Endodermal cell (in vitro differentiated cells): Measurements from ENCODE around the gene WDFY2. TPM values are rescaled to one million over a fixed set of nuclear protein-coding genes. Genes with fewer than 3 reads are reported as not detected.

Experiments used
- DNase-seq: peaks from one replicate; pipeline ENCODE4 v3.0.0-alpha.2; 2017
- H3K27ac ChIP-seq: 2 replicates; pipeline ENCODE4 v1.5.1; 2013; ENCODE audit warnings: mild to moderate bottlenecking, low read depth, low read length, moderate library complexity
- H3K27me3 ChIP-seq: 2 replicates; pipeline ENCODE4 v1.6.1; 2013; ENCODE audit warnings: mild to moderate bottlenecking, low read length, moderate library complexity; ENCODE audit not compliant: insufficient read depth, control insufficient read depth, poor library complexity, severe bottlenecking
- H3K36me3 ChIP-seq: 2 replicates; pipeline ENCODE4 v1.7.0; 2013; ENCODE audit warnings: mild to moderate bottlenecking, low read length, moderate library complexity; ENCODE audit not compliant: control insufficient read depth, insufficient read depth
- H3K4me1 ChIP-seq: one replicate; pipeline ENCODE4 v1.7.0; 2013; ENCODE audit warnings: low read length; ENCODE audit not compliant: control insufficient read depth, insufficient read depth
- H3K4me3 ChIP-seq: 2 replicates; pipeline ENCODE4 v1.5.1; 2013; ENCODE audit warnings: mild to moderate bottlenecking, low read length, moderate library complexity
- H3K9ac ChIP-seq: 2 replicates; pipeline ENCODE4 v1.6.1; 2013; ENCODE audit warnings: mild to moderate bottlenecking, low read length, moderate library complexity; ENCODE audit not compliant: poor library complexity, severe bottlenecking; ENCODE audit errors: extremely low read depth
- H3K9me3 ChIP-seq: 2 replicates; pipeline ENCODE4 v1.6.1; 2013; ENCODE audit warnings: mild to moderate bottlenecking, low read length, moderate library complexity; ENCODE audit not compliant: control insufficient read depth
- H3K27ac Mint-ChIP-seq: 2 replicates; pipeline ENCODE4 v1.8.0; 2020; ENCODE audit warnings: mixed read lengths
- H3K27me3 Mint-ChIP-seq: 2 replicates; pipeline ENCODE4 v1.8.0; 2021; ENCODE audit warnings: mild to moderate bottlenecking, mixed read lengths; ENCODE audit not compliant: insufficient read depth
- H3K36me3 Mint-ChIP-seq: 2 replicates; pipeline ENCODE4 v1.8.0; 2020; ENCODE audit warnings: low read depth, mixed read lengths
- H3K4me1 Mint-ChIP-seq: 2 replicates; pipeline ENCODE4 v1.8.0; 2020; ENCODE audit warnings: mixed read lengths
- H3K4me3 Mint-ChIP-seq: 2 replicates; pipeline ENCODE4 v1.8.0; 2020; ENCODE audit warnings: mild to moderate bottlenecking, moderate library complexity, mixed read lengths
- H3K9me3 Mint-ChIP-seq: 2 replicates; pipeline ENCODE4 v1.8.0; 2020; ENCODE audit warnings: mild to moderate bottlenecking, mixed read lengths
- WGBS, 2 experiments: methylation state at CpG; one replicate each; pipeline versions ENCODE4 v1.1.5 to v1.1.7; 2013; ENCODE audit warnings: missing lambda C conversion rate in 2 of 2, mixed read lengths in 1 of 2; ENCODE audit not compliant: insufficient coverage in 1 of 2, insufficient read length in 1 of 2; 5-methylcytosine and 5-hydroxymethylcytosine counted together
- total RNA-seq, 2 donors: library from RNA; stranded (reverse); fragmentation: NEBNext Ultra II Directional in 1 of 2; extraction: Animal tissue kit (Norgen Biotek cat#: 25700) in 1 of 2; gene quantifications; 2 replicates in 1 of 2; 3 replicates in 1 of 2; pipeline ENCODE4 v1.2.1, GENCODE V29; 2021
- TF ChIP-seq, protein P1 (sequence below): fragments of 200-600 bp; sonication (generic); conservative IDR thresholded peaks from 2 replicates; pipeline ENCODE4 v1.5.0; 2021; ENCODE audit warnings: antibody characterized with exemption, mild to moderate bottlenecking

WDFY2 gene
- total RNA-seq, 2 donors from 2014 or later, result 20.6 to 28.0 TPM

- Mint-ChIP-seq H3K9me3 (no peaks in the 10 kb centered on the region), H3K4me1 (peaks cover 46% of the 10 kb centered on the region), H3K4me3 (no peak overlapping the region), H3K27me3 (no peaks in the 10 kb centered on the region), H3K36me3 (no peaks in the 10 kb centered on the region), H3K27ac (no peak overlapping the region)
- H3K36me3 ChIP-seq, result no peaks in the 10 kb centered on the region
- DNase-seq, result no peak
- no peak overlapping the region for H3K9ac ChIP-seq
- 80 to 88% methylated on average over 1 to 2 of the region's 3 CpGs for WGBS, 2 experiments
- H3K27ac ChIP-seq, result no peak overlapping the region
- H3K9me3 ChIP-seq, result no peaks in the 10 kb centered on the region
- no peaks in the 10 kb centered on the region for H3K27me3 ChIP-seq
- H3K4me3 ChIP-seq, result no peak overlapping the region
- TF ChIP-seq, protein P1, sequence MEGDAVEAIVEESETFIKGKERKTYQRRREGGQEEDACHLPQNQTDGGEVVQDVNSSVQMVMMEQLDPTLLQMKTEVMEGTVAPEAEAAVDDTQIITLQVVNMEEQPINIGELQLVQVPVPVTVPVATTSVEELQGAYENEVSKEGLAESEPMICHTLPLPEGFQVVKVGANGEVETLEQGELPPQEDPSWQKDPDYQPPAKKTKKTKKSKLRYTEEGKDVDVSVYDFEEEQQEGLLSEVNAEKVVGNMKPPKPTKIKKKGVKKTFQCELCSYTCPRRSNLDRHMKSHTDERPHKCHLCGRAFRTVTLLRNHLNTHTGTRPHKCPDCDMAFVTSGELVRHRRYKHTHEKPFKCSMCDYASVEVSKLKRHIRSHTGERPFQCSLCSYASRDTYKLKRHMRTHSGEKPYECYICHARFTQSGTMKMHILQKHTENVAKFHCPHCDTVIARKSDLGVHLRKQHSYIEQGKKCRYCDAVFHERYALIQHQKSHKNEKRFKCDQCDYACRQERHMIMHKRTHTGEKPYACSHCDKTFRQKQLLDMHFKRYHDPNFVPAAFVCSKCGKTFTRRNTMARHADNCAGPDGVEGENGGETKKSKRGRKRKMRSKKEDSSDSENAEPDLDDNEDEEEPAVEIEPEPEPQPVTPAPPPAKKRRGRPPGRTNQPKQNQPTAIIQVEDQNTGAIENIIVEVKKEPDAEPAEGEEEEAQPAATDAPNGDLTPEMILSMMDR, result no peak
- H3K4me1 ChIP-seq, result peaks cover 20% of the 10 kb centered on the region
Observed at GRCh38 chr13:51594432-51594831, 10.2 kb downstream of the WDFY2 start.

GRCh38 chr13:51595416-51595815 is 11.2 kb downstream of the WDFY2 start:
- Histone ChIP-seq H3K27ac (no peak overlapping the region), H3K4me1 (peaks cover 14% of the 10 kb centered on the region), H3K9ac (no peak overlapping the region), H3K27me3 (no peaks in the 10 kb centered on the region), H3K9me3 (no peaks in the 10 kb centered on the region), H3K36me3 (no peaks in the 10 kb centered on the region), H3K4me3 (no peak overlapping the region)
- no peak overlapping the region for H3K4me3 Mint-ChIP-seq
- H3K36me3 Mint-ChIP-seq, result no peaks in the 10 kb centered on the region
- H3K9me3 Mint-ChIP-seq, result no peaks in the 10 kb centered on the region
- no peak for DNase-seq
- no peak overlapping the region for H3K27ac Mint-ChIP-seq
- 92 to 100% methylated on average over 2 to 3 of the region's 3 CpGs for WGBS, 2 experiments
- TF ChIP-seq, protein P1, result no peak
- H3K4me1 Mint-ChIP-seq, result peaks cover 37% of the 10 kb centered on the region
- no peaks in the 10 kb centered on the region for H3K27me3 Mint-ChIP-seq

- Mint-ChIP-seq H3K27me3 (no peaks in the 10 kb centered on the region), H3K27ac (no peak overlapping the region), H3K4me1 (peaks cover 26% of the 10 kb centered on the region), H3K9me3 (no peaks in the 10 kb centered on the region), H3K36me3 (peaks cover under 1% of the 10 kb centered on the region), H3K4me3 (no peak overlapping the region)
- Histone ChIP-seq H3K4me3 (no peak overlapping the region), H3K27ac (no peak overlapping the region), H3K36me3 (no peaks in the 10 kb centered on the region), H3K9ac (no peak overlapping the region), H3K27me3 (no peaks in the 10 kb centered on the region), H3K9me3 (no peaks in the 10 kb centered on the region), H3K4me1 (peaks cover 6% of the 10 kb centered on the region)
- no peak for DNase-seq
- TF ChIP-seq, protein P1, result no peak
- 83% methylated on average over 1 to 2 of the region's 2 CpGs for WGBS, 2 experiments
Observed at GRCh38 chr13:51596541-51596940, 12.3 kb downstream of the WDFY2 start.
